ENCODE data around the gene CSMD2.

DNA sequence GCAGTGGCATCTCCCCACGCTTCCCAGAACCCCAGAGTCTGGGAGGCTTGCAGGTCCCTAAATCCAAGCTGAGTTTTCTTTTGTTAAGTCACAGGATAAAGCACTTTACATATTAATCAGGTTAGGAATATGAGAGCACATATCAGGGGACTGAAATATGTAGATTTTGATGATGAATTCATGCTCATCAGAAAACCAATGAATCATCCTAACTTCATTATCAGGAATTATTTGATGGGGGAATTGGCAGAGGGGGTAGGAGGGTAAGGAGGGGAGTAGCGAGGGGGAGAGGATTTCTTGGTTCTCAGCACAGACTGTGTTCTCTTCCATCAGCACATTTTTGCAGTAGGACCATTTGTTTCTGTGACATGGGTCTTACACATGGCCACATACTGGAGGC is 269.1 kb downstream of the CSMD2 start:
- TF ChIP-seq, protein P1, sequence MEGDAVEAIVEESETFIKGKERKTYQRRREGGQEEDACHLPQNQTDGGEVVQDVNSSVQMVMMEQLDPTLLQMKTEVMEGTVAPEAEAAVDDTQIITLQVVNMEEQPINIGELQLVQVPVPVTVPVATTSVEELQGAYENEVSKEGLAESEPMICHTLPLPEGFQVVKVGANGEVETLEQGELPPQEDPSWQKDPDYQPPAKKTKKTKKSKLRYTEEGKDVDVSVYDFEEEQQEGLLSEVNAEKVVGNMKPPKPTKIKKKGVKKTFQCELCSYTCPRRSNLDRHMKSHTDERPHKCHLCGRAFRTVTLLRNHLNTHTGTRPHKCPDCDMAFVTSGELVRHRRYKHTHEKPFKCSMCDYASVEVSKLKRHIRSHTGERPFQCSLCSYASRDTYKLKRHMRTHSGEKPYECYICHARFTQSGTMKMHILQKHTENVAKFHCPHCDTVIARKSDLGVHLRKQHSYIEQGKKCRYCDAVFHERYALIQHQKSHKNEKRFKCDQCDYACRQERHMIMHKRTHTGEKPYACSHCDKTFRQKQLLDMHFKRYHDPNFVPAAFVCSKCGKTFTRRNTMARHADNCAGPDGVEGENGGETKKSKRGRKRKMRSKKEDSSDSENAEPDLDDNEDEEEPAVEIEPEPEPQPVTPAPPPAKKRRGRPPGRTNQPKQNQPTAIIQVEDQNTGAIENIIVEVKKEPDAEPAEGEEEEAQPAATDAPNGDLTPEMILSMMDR (IDR thresholded peaks at IDR 0.05), result no peak
- no peak for TF ChIP-seq EZH2 (IDR thresholded peaks at IDR 0.05)
- no peak for TF ChIP-seq EZH2phosphoT487 (IDR thresholded peaks at IDR 0.05)

All from neural progenitor cell (in vitro differentiated cells).